ENCODE results near the gene SMAD6.

The SMAD6 gene

GRCh38 chr15:66702035-66702786 lies at the start of gene SMAD6 (continued):
- no peak for TF ChIP-seq ZNF426 (tag by site-specific recombination; IDR thresholded peaks at IDR 0.05)
- TF ChIP-seq ZNF747 (tag by site-specific recombination; IDR thresholded peaks at IDR 0.05), result no peak
- no peak for TF ChIP-seq ZNF670 (tag by site-specific recombination; IDR thresholded peaks at IDR 0.05; ENCODE audit: low read depth)
- TF ChIP-seq TCF7L2 (IDR thresholded peaks at IDR 0.05; ENCODE audit: borderline replicate concordance, low read depth, low read length), result peak; percentile 81
- TF ChIP-seq ZBTB7A (tag by site-specific recombination; IDR thresholded peaks at IDR 0.05; ENCODE audit: low read depth), result no peak; the same call in 1 of the 2 replicates
- TF ChIP-seq ZNF24 (tag by site-specific recombination; IDR thresholded peaks at IDR 0.05), result peak; percentile 76; the same call in 1 of the 2 replicates
- no peak for TF ChIP-seq ZNF175 (tag by site-specific recombination; IDR thresholded peaks at IDR 0.05)
- no peak for TF ChIP-seq ZNF248 (tag by site-specific recombination; IDR thresholded peaks at IDR 0.05)
- no peak for TF ChIP-seq ZNF354C (tag by site-specific recombination; IDR thresholded peaks at IDR 0.05; ENCODE audit: borderline replicate concordance, low read depth)
- no peak for TF ChIP-seq PRDM2 (tag by site-specific recombination; IDR thresholded peaks at IDR 0.05; ENCODE audit: borderline replicate concordance)
- TF ChIP-seq ZNF843 (tag by site-specific recombination; IDR thresholded peaks at IDR 0.05), result peak; percentile 71; the same call in 1 of the 2 replicates
- TF ChIP-seq ZSCAN30 (tag by site-specific recombination; IDR thresholded peaks at IDR 0.05), result peak; percentile 99
- TF ChIP-seq ZNF324 (tag by site-specific recombination; IDR thresholded peaks at IDR 0.05), result peak; percentile 37; the same call in 1 of the 2 replicates
- 0 out of 2 replicates have a peak, but pooled peaks have one; percentile 22 for TF ChIP-seq MZF1 (tag by site-specific recombination; IDR thresholded peaks at IDR 0.05; ENCODE audit: borderline replicate concordance)
- no peak for TF ChIP-seq ZSCAN4 (tag by site-specific recombination; IDR thresholded peaks at IDR 0.05)
- no peak for TF ChIP-seq BCL6B (tag by site-specific recombination; IDR thresholded peaks at IDR 0.05)
- no peak for TF ChIP-seq ZNF571 (tag by site-specific recombination; IDR thresholded peaks at IDR 0.05)
- TF ChIP-seq ZFP69B (tag by site-specific recombination; IDR thresholded peaks at IDR 0.05), result peak; percentile 84
- TF ChIP-seq ZNF449 (tag by site-specific recombination; IDR thresholded peaks at IDR 0.05), result no peak
- no peak for TF ChIP-seq EGR2 (tag by site-specific recombination; IDR thresholded peaks at IDR 0.05; ENCODE audit: low read depth)
- peak; percentile 64; the same call in 1 of the 2 replicates for TF ChIP-seq PRDM10 (tag by site-specific recombination; IDR thresholded peaks at IDR 0.05)
- TF ChIP-seq ZBTB20 (tag by site-specific recombination; IDR thresholded peaks at IDR 0.05), result peak; percentile 81; the same call in 1 of the 2 replicates
- TF ChIP-seq ZNF560 (tag by site-specific recombination; IDR thresholded peaks at IDR 0.05; ENCODE audit: borderline replicate concordance), result no peak
- TF ChIP-seq ZNF792 (tag by site-specific recombination; IDR thresholded peaks at IDR 0.05), result no peak
- no peak for TF ChIP-seq ZNF776 (tag by site-specific recombination; IDR thresholded peaks at IDR 0.05; ENCODE audit: borderline replicate concordance)
- TF ChIP-seq ZNF10 (tag by site-specific recombination; IDR thresholded peaks at IDR 0.05), result peak; percentile 29; the same call in 1 of the 2 replicates
